NCI-H524 treated with DMSO at 0.1 percent for 48 hours (cell line): Measurements from ENCODE around the gene TRPV3.
"Not testable (repeated sequence)": the region's sequence is repeated elsewhere in the genome, so short reads cannot be mapped to it uniquely, and the experiment has no call there.

Source experiments
- DNase-seq: peaks from one replicate; lab custom pipeline; 2025; lab: John Stamatoyannopoulos, UW

TRPV3 gene

GRCh38 chr17:3573246-3574100 lies 15.9 kb upstream of the TRPV3 start:
- no peak for DNase-seq

- DNase-seq, result no peak
These were observed 14.6 kb upstream of the TRPV3 start for GRCh38 chr17:3572231-3572630.

- no peak for DNase-seq
These were observed 13.7 kb upstream of the TRPV3 start for GRCh38 chr17:3571043-3571900.

- DNase-seq, result no peak
These were observed 12.0 kb upstream of the TRPV3 start for GRCh38 chr17:3569534-3570137.

GRCh38 chr17:3566551-3566950 lies 8.9 kb upstream of the TRPV3 start:
- DNase-seq, result no peak

GRCh38 chr17:3565143-3565542 lies 7.5 kb upstream of the TRPV3 start:
- no peak for DNase-seq

GRCh38 chr17:3564241-3564640 lies 6.6 kb upstream of the TRPV3 start:
- DNase-seq, result not testable (repeated sequence)

GRCh38 chr17:3559270-3559645 lies 1.6 kb upstream of the TRPV3 start:
- DNase-seq, result no peak

- DNase-seq, result no peak
These were observed 1.1 kb upstream of the TRPV3 start for GRCh38 chr17:3558603-3559269.

- DNase-seq, result no peak
These were observed 470 bp downstream of the TRPV3 start for GRCh38 chr17:3556916-3557767.

- no peak for DNase-seq
These were observed 1.2 kb downstream of the TRPV3 start for GRCh38 chr17:3556239-3556915.

- no peak for DNase-seq
These were observed 2.3 kb downstream of the TRPV3 start for GRCh38 chr17:3555189-3555796.

- DNase-seq, result no peak
These were observed 3.2 kb downstream of the TRPV3 start for GRCh38 chr17:3554440-3554839.

GRCh38 chr17:3553419-3554401 lies 3.9 kb downstream of the TRPV3 start:
- no peak for DNase-seq

- no peak for DNase-seq
These were observed 4.7 kb downstream of the TRPV3 start for GRCh38 chr17:3552916-3553315.

GRCh38 chr17:3551189-3551588 lies 6.4 kb downstream of the TRPV3 start:
- DNase-seq, result no peak

- DNase-seq, result no peak
These were observed 7.9 kb downstream of the TRPV3 start for GRCh38 chr17:3549610-3550162.

- no peak for DNase-seq
These were observed 10.0 kb downstream of the TRPV3 start for GRCh38 chr17:3547628-3548027.

GRCh38 chr17:3546997-3547396 lies 10.6 kb downstream of the TRPV3 start:
- no peak for DNase-seq
